HepG2 (cell line): ENCODE results near the gene ZNF275. TPM values are rescaled to one million over a fixed set of nuclear protein-coding genes. Genes with fewer than 3 reads are reported as not detected.

ENCODE experiments used
- ATAC-seq: fragments of 200-7000 bp; cut with Tn5 transposase; 3 replicates; pipeline ENCODE4 v1.9.1; 2020; ENCODE audit warnings: mild to moderate bottlenecking, moderate library complexity
- BruUV-seq: library from RNA; stranded (reverse); fragments of 400-500 nt; replicated peaks from 2 replicates; lab custom pipeline; 2021; lab: Mats Ljungman, UMichigan
- CTCF ChIA-PET: fragments of 300-600 bp; formaldehyde crosslinking; extraction: SDS; loops from one replicate; lab custom pipeline; 2021; ENCODE audit warnings: low total read pairs, inconsistent platforms, low intra/inter-chr PET ratio; lab: Yijun Ruan, JAX
- POLR2A ChIA-PET: fragments of 350-600 bp; sonication (Branson Sonifier 250); formaldehyde crosslinking; loops from one replicate; lab custom pipeline; 2020; ENCODE audit warnings: antibody characterized with exemption, inconsistent platforms; lab: Yijun Ruan, JAX
- DNase-seq: peaks from one replicate; pipeline ENCODE4 v3.0.0-alpha.2; 2015; ENCODE audit warnings: low spot score
- FAIRE-seq: peaks from 3 replicates; lab custom pipeline; 2011; peaks lifted over from hg19 to GRCh38; lab: Jason Lieb, UNC
- H2AFZ ChIP-seq: one replicate; pipeline ENCODE4 v1.6.1; 2011; ENCODE audit warnings: low read length, inconsistent platforms
- H3K27ac ChIP-seq: fragments of 300-600 bp; 3 replicates; pipeline ENCODE4 v1.8.0; 2011; ENCODE audit warnings: mixed run types, mild to moderate bottlenecking, mixed read lengths, low read length, inconsistent platforms; ENCODE audit not compliant: insufficient read depth; ENCODE audit errors: extremely low read length
- H3K27me3 ChIP-seq, 2 experiments: fragments of 200-600 bp in 1 of 2; 2 replicates in 1 of 2; 3 replicates in 1 of 2; pipeline versions ENCODE4 v1.6.0 to v1.8.0; 2011; ENCODE audit warnings: low read length in 2 of 2, mild to moderate bottlenecking in 2 of 2, moderate library complexity in 2 of 2, inconsistent platforms in 1 of 2; ENCODE audit not compliant: insufficient read depth in 2 of 2, control insufficient read depth in 1 of 2
- H3K36me3 ChIP-seq, 2 experiments: fragments of 200-600 bp in 1 of 2; replicated peaks in 1 of 2; 2 replicates in 1 of 2; 3 replicates in 1 of 2; pipeline versions ENCODE4 v1.5.1 to v1.8.0; 2011; ENCODE audit warnings: low read length in 2 of 2, inconsistent platforms in 1 of 2; ENCODE audit not compliant: insufficient read depth in 2 of 2, control insufficient read depth in 1 of 2
- H3K4me1 ChIP-seq: 2 replicates; pipeline ENCODE4 v1.5.1; 2012; ENCODE audit warnings: low read length, inconsistent platforms; ENCODE audit not compliant: insufficient read depth
- H3K4me2 ChIP-seq: 2 replicates; pipeline ENCODE4 v1.6.0; 2011; ENCODE audit warnings: low read depth, low read length, inconsistent platforms
- H3K4me3 ChIP-seq, 3 experiments: fragments of 200-600 bp in 1 of 3; sonication (generic), shearing (Covaris generic) in 1 of 3; replicated peaks in 1 of 3; 2 replicates each; pipeline ENCODE4 v1.5.1; 2011 to 2016; ENCODE audit warnings: low read length in 3 of 3, inconsistent platforms in 2 of 3, low read depth in 2 of 3, mild to moderate bottlenecking in 2 of 3, control low read depth in 1 of 3, mixed read lengths in 1 of 3; ENCODE audit not compliant: insufficient read depth in 1 of 3
- H3K79me2 ChIP-seq: one replicate; pipeline ENCODE4 v1.6.1; 2011; ENCODE audit warnings: low read length, inconsistent platforms; ENCODE audit not compliant: insufficient read depth
- H3K9ac ChIP-seq: 2 replicates; pipeline ENCODE4 v1.6.0; 2011; ENCODE audit warnings: mild to moderate bottlenecking, low read depth, low read length, inconsistent platforms; ENCODE audit not compliant: insufficient read depth
- H3K9me3 ChIP-seq: 2 replicates; pipeline ENCODE4 v1.5.1; 2012; ENCODE audit warnings: mild to moderate bottlenecking, low read length
- H4K20me1 ChIP-seq: 2 replicates; pipeline ENCODE4 v1.6.0; 2011; ENCODE audit warnings: inconsistent platforms, mild to moderate bottlenecking, low read length, moderate library complexity; ENCODE audit not compliant: insufficient read depth
- AGO1 ChIP-seq: fragments of 200-400 bp; formaldehyde crosslinking; IDR thresholded peaks from 2 replicates; pipeline ENCODE4 v1.6.1; 2017; ENCODE audit warnings: mild to moderate bottlenecking, low read depth, low read length, moderate library complexity; ENCODE audit not compliant: poor library complexity, severe bottlenecking
- AKAP8 ChIP-seq: sonication (generic); formaldehyde crosslinking; IDR thresholded peaks from 2 replicates; pipeline ENCODE4 v1.5.1; 2020; ENCODE audit warnings: mild to moderate bottlenecking, missing genetic modification reagents
- CREB3 ChIP-seq: sonication (generic); formaldehyde crosslinking; IDR thresholded peaks from 2 replicates; pipeline ENCODE4 v1.5.0; 2020; ENCODE audit warnings: missing genetic modification reagents
- ELF3 ChIP-seq: IDR thresholded peaks from 2 replicates; pipeline ENCODE4 v1.6.1; 2016; ENCODE audit warnings: missing genetic modification reagents, missing compliant biosample characterization
- ETV5 ChIP-seq: IDR thresholded peaks from 2 replicates; pipeline ENCODE4 v1.6.1; 2018; ENCODE audit warnings: missing biosample characterization, missing genetic modification reagents, inconsistent platforms, borderline replicate concordance
- HMG20A ChIP-seq: IDR thresholded peaks from 2 replicates; pipeline ENCODE4 v1.6.1; 2016; ENCODE audit warnings: borderline replicate concordance
- MYPOP ChIP-seq: sonication (generic); formaldehyde crosslinking; IDR thresholded peaks from 2 replicates; pipeline ENCODE4 v1.8.1; 2023; ENCODE audit warnings: mild to moderate bottlenecking, moderate library complexity, missing genetic modification reagents
- SMC3 ChIP-seq: IDR thresholded peaks from 2 replicates; pipeline ENCODE4 v1.6.1; 2011; ENCODE audit warnings: low read length, improper control_type of control experiment
- TEAD2 ChIP-seq: sonication (generic); formaldehyde crosslinking; IDR thresholded peaks from 2 replicates; pipeline ENCODE4 v1.9.0; 2021; ENCODE audit warnings: missing genetic modification reagents
- ZBTB2 ChIP-seq: sonication (generic); formaldehyde crosslinking; IDR thresholded peaks from 2 replicates; pipeline ENCODE4 v1.8.0; 2022; ENCODE audit warnings: low read depth, missing genetic modification reagents
- ZKSCAN5 ChIP-seq: sonication (generic); formaldehyde crosslinking; IDR thresholded peaks from 2 replicates; pipeline ENCODE4 v1.5.1; 2020; ENCODE audit warnings: mild to moderate bottlenecking, missing genetic modification reagents
- ZNF256 ChIP-seq: sonication (generic); formaldehyde crosslinking; conservative IDR thresholded peaks from 2 replicates; pipeline ENCODE4 v1.4.0; 2020; ENCODE audit warnings: missing genetic modification reagents
- ZNF282 ChIP-seq: fragments of 450-650 bp; IDR thresholded peaks from 2 replicates; pipeline ENCODE4 v1.6.1; 2018; ENCODE audit not compliant: partially characterized antibody
- ZNF570 ChIP-seq: sonication (generic); formaldehyde crosslinking; IDR thresholded peaks from 2 replicates; pipeline ENCODE4 v1.4.0; 2020; ENCODE audit warnings: mild to moderate bottlenecking, missing genetic modification reagents, borderline replicate concordance
- ZNF605 ChIP-seq: sonication (generic); formaldehyde crosslinking; IDR thresholded peaks from 2 replicates; pipeline ENCODE4 v1.8.0; 2022; ENCODE audit warnings: mild to moderate bottlenecking, missing genetic modification reagents
- ZZZ3 ChIP-seq: sonication (generic); formaldehyde crosslinking; IDR thresholded peaks from 2 replicates; pipeline ENCODE4 v1.4.0; 2020; ENCODE audit warnings: missing genetic modification reagents, mild to moderate bottlenecking, borderline replicate concordance
- WGBS: methylation state at CpG from one replicate; pipeline ENCODE4 v1.1.6; 2017; ENCODE audit warnings: low lambda C conversion rate; 5-methylcytosine and 5-hydroxymethylcytosine counted together
- in situ Hi-C: cut with HindIII; loops from 2 replicates; pipeline ENCODE4 v1.10.0; 2017; ENCODE audit warnings: low pct_unique_long_range_greater_than_20kb; ENCODE audit not compliant: extremely low pct_ligation_motif_present
- intact Hi-C: fragments of 100-400 bp; cut with micrococcal nuclease; formaldehyde crosslinking; loops from one replicate; pipeline ENCODE4 v1.10.0; 2022; ENCODE audit not compliant: unreplicated experiment
- polyA plus RNA-seq, 8 experiments: library from polyadenylated mRNA; depleted of rRNA in 3 of 8; stranded (reverse) in 7 of 8; unstranded in 1 of 8; fragments of >200 nt; fragmentation: Illumina TruSeq in 4 of 8; extraction: Trizol in 4 of 8; gene quantifications; 2 replicates each; pipeline versions ENCODE4 v1.2.1 to v1.2.3, GENCODE V29; 2011 to 2016; ENCODE audit warnings: low read depth in 4 of 8, missing spikeins in 1 of 8, mixed read lengths in 1 of 8; ENCODE audit not compliant: insufficient read depth in 1 of 8
- total RNA-seq, 5 experiments: library from RNA; depleted of rRNA; stranded (reverse); fragments of >200 nt; fragmentation: Illumina TruSeq; extraction: Trizol; gene quantifications; 2 replicates each; pipeline ENCODE4 v1.2.3, GENCODE V29; 2016; ENCODE audit warnings: low read depth in 1 of 5

ZNF275 gene
- total and polyA plus RNA-seq, 2 of the 13 experiments (the other 11 are each of a cell fraction or from before 2014, with no cell fraction given) = 6.4 to 11.8 TPM

GRCh38 chrX:153397256-153397960 lies 63.5 kb downstream of the ZNF275 start:
- no peak overlapping the region for H3K9ac ChIP-seq
- ATAC-seq (no peak), FAIRE-seq (no peak), DNase-seq (no peak)
- BruUV-seq = no TSS peak
- no peak overlapping the region for H2AFZ ChIP-seq
- 50% methylated on average over 8 of the region's 27 CpGs for WGBS
- no peaks in the 10 kb centered on the region for H3K36me3 ChIP-seq
- intact Hi-C loops = no loop called here
- no peak overlapping the region for H3K4me2 ChIP-seq
- H4K20me1 ChIP-seq = no peaks in the 10 kb centered on the region
- ChIA-PET POLR2A (no interaction called here), CTCF (no interaction called here)
- no peaks in the 10 kb centered on the region for H3K9me3 ChIP-seq
- no peaks in the 10 kb centered on the region for H3K4me1 ChIP-seq
- no peak overlapping the region for H3K27ac ChIP-seq
- no peaks in the 10 kb centered on the region for H3K79me2 ChIP-seq
- in situ Hi-C loops = no loop called here
- H3K4me3 ChIP-seq = no peak overlapping the region
- TF ChIP-seq ZNF570 (CRISPR knock-in tag) (no peak), ZNF256 (CRISPR knock-in tag) (no peak), SMC3 (no peak), ZNF282 (no peak), ELF3 (CRISPR knock-in tag) (no peak), AGO1 (no peak), TEAD2 (no peak), ETV5 (CRISPR knock-in tag) (no peak)
- no peaks in the 10 kb centered on the region; a peak in 1 of 5 replicates for H3K27me3 ChIP-seq

- Histone ChIP-seq H3K36me3 (no peaks in the 10 kb centered on the region), H3K9me3 (no peaks in the 10 kb centered on the region), H2AFZ (no peak overlapping the region), H3K4me1 (no peaks in the 10 kb centered on the region), H3K27me3 (no peaks in the 10 kb centered on the region; a peak in 1 of 5 replicates), H3K4me2 (no peak overlapping the region), H4K20me1 (no peaks in the 10 kb centered on the region), H3K4me3 (no peak overlapping the region), H3K27ac (no peak overlapping the region), H3K79me2 (no peaks in the 10 kb centered on the region), H3K9ac (no peak overlapping the region)
- no TSS peak for BruUV-seq
- 84% methylated on average over 3 of the region's 17 CpGs for WGBS
- ChIA-PET POLR2A (no interaction called here), CTCF (no interaction called here)
- FAIRE-seq (no peak), DNase-seq (no peak), ATAC-seq (no peak; the same call in 2 of the 3 replicates)
- intact Hi-C loops = no loop called here
- in situ Hi-C loops = no loop called here
- no peak for TF ChIP-seq ZBTB2
- TF ChIP-seq ZNF605 (CRISPR knock-in tag) = no peak
- TF ChIP-seq ZKSCAN5 (CRISPR knock-in tag) = no peak
- no peak for TF ChIP-seq MYPOP (CRISPR knock-in tag)
- no peak for TF ChIP-seq ZZZ3 (CRISPR knock-in tag)
- no peak for TF ChIP-seq HMG20A (CRISPR knock-in tag)
- no peak for TF ChIP-seq CREB3
- no peak for TF ChIP-seq AKAP8 (CRISPR knock-in tag)
Observed at GRCh38 chrX:153398275-153398960, 64.5 kb downstream of the ZNF275 start.
